ENCODE measurements around the gene KYAT1.

The KYAT1 gene

DNA sequence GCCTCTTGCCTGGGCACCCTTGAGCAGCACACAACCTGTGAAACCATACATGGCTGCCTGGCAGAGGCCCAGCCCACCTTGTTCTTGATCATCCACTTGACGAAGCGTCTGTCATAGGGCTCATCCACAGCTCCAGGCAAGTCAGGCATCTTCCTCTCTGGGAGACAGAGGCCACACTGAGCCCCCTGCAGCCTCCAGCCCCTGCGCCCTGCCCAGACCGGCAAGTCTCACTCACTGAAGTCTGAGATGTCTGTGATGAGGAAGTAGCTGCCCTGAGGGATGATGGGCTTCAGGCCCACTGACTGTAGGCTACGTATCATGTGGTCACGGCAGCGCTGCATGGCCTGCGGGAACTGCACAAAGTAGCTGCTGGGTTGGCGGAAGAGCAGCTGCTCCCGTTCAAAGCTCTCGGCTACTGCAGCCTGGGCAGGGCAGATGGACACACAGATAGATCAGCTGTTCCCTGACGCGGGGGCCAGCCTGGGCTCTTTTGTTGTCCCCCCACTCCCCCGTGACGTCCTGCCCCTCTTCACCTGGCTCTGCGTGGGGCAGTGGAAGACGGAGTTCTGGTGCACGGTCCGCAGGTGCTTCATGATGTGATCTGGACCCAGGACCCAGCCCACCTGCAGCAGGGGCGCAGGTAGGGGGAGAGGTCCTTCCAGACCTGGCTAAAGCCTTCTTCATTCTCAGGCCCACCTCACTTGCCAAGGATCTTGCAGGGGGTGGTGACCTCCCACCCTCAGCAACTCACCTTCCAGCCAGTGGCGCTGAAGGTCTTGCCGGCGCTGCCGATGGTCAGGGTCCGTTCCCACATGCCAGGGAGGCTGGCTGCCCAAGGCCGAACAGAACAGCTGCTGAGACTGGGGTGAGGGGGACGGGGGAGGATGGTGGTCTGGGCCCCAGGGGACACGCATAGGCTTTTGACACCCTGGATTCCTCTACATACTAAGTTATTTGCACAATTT, 46.2 kb downstream of the KYAT1 start:
- no peak for DNase-seq

- no peak for DNase-seq
Measured at GRCh38 chr9:128833696-128834095, 48.1 kb downstream of the KYAT1 start.

DNA sequence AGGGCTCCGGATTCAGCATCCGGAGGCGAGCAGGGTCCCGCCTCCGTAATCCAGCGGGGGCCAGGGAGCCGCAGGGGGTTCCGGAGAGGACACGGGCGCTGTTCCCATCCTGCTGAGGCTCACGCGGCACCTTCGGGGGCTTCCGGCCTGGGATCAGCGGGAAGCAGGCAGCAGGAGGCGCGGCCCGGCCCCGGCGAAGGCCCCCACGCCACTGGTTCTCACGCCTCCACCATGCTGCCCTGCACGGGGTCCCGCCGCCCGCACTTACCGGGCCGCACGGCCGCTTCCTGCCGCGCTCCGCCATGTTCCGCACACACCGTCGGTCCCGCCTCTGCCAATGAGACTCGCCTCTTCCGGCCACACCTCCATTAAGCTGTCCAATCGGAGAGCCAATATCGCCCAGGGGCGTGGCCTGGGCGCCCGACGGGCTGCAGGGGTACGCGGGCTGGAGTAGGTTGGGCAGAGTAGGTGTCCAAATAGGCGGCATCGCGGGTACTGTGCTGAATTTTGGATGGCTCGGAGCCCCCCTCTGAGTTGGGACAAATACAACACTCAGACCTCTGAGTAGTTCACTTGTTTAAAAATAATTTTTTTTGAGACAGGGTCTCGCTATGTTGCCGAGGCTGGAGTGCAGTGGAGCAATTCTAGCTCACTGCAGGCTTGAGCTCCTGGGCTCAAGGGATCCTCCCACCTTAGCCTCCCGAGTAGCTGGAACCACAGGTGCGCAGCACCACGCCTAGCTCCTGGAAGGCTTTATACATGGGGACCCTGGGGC, 52.1 kb downstream of the KYAT1 start, which contains the start of gene SPOUT1:
Gene SPOUT1 (minus strand): TSS at position 318 of the 775 bp plus-strand sequence. CDS start 14 bp downstream, at position 304.
- DNase-seq, result peak; percentile 97

DNA sequence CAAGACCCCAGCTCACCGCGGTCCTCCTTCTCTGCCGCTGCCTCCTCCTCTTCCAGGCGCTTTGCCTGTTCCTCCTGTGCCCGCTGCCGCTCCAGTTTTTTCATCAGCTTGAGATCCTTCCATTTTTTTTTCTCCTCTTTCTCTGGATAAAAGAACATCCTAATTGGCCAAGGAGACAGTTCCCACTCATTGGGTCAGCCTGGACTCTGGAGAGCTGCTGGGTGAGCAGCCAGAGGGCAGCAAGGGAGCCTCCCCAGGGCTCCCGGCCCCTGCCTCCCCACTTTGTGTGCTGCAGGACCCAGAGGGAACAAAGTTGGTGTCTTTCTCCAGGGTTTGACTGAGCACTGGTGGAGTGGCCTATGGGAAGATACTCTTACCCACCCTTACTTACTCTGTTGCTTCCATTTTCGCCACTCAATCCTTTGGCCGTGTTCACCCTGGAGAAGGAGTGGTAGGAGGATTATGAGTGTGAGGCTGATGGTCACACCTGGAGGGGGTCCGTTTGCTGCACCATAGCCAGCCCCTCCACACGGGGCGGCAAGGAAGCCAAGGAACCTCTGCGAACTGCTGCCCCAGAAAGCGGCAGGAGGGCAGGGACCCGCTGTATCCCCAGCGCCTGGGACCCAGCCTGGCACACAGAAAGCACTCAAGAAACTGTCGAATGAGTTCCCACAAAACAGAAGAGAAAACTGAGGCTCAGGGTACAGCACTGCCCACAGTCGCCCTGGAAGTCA, 52.9 kb downstream of the KYAT1 start:
- no peak for DNase-seq

GRCh38 chr9:128828267-128828666, 53.5 kb downstream of the KYAT1 start:
- no peak for DNase-seq

- no peak for DNase-seq
Measured at GRCh38 chr9:128825923-128826700, 55.6 kb downstream of the KYAT1 start.

GRCh38 chr9:128824911-128825310, 56.8 kb downstream of the KYAT1 start:
- no peak for DNase-seq

DNA sequence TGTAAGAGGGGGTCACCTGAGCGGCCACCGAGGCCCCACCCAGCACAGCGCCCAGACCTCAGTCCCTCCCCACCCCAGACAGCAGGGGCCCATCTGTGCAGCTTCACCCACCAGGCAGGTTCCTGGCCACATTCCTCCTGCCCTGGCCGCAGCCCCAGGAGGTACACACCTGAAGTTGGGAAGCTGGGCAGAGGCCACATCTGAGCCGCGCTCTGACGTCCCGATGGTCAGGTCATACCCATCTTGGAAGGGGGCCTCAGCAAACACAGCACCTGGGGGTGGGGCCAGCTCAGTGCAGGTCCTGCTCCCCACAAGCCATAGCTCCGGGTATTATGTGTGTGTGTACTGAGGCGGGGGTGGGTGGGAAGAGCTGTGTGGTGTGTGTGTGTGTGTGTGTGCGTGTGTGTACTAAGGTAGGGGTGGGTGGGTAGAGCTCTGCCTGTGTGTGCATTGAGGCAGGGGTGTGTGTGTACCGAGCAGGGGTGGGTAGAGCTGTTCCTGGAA, 57.8 kb downstream of the KYAT1 start:
- DNase-seq, result no peak

GRCh38 chr9:128823362-128823902, 58.3 kb downstream of the KYAT1 start:
- no peak for DNase-seq

GRCh38 chr9:128822407-128823042, 59.2 kb downstream of the KYAT1 start:
- no peak for DNase-seq

- DNase-seq, result no peak
Measured at GRCh38 chr9:128821584-128822406, 60.0 kb downstream of the KYAT1 start.

- no peak for DNase-seq
Measured at GRCh38 chr9:128820665-128821583, 60.8 kb downstream of the KYAT1 start.

DNA sequence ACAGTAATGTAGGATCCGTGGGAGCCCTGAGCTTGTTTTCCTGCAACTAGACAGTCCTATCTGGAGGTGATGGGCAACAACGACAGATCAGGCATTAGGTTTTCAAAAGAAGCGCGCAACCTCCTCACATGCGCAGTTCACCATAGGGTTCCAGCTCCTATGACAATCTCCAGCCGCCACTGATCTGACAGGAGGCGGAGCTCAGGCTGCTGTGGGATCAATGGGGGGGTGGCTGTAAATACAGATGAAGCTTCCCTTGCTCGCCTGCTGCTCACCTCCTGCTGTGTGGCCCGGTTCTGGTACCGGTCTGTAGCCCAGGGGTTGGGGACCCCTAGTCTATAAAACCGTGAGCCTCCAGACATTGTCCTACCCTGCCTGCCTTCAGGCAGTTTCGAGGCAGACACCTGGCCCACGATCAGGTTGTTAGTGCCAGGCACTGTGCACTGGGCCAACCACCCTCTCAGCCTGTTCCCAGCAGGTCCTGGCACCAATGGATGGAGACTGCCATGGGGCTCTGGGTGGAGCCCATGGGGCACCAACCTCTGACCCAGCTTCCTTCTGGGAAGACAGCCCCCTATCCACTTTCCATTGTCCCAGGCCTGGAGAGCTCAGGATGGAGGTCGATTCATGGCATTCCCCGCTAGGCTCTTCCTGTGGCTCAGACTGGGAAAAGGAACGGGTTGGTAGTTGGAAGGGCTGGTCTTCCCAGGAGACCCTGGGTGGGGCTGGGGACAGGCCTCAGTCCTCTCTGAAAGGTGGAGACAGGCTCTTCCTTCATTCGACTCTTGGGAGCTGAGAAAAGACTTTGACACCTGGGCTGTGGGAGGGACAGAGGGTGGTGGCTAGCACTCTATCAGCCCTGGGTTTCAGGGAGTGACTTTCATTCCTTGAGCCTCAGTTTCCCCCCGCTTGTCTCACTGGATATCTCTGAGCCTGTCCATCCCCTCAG, 61.8 kb downstream of the KYAT1 start:
- DNase-seq, result no peak

DNA sequence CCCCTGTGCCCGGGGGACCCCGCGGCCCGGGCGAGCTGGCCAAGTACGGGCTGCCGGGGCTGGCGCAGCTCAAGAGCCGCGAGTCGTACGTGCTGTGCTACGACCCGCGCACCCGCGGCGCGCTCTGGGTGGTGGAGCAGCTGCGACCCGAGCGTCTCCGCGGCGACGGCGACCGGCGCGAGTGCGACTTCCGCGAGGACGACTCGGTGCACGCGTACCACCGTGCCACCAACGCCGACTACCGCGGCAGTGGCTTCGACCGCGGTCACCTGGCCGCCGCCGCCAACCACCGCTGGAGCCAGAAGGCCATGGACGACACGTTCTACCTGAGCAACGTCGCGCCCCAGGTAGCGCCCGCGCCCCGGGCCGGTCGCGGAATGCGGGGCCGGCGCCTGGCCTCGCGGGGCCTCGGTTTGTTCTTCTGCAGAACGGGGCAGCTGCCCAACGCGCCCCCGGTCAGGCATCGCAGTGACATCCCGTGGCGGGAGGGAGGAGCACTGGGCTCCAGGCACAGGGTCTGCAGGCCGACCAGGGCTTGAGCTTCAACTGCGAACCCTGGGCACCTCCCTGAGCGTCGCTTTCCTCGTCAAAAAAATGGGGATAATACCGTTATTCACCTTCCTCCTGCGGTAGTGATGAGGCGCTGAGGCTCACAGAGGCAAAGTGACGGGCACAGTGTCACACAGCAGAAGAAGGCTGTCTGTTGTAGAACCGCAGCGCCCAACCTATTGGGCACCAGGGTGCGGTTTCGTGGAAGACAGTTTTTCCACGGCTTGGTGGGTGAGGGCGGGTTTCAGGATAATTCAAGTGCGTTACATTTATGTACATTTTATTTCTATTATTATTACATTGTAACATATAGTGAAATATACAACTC, 62.7 kb downstream of the KYAT1 start:
- no peak for DNase-seq

- peak; percentile 93 for DNase-seq
Measured at GRCh38 chr9:128818099-128818838, 63.5 kb downstream of the KYAT1 start, which contains the start of gene ENDOG. TSS of gene ENDOG (plus strand) at chr9:128818500. CDS start at chr9:128818685, 185 bp downstream.

DNA sequence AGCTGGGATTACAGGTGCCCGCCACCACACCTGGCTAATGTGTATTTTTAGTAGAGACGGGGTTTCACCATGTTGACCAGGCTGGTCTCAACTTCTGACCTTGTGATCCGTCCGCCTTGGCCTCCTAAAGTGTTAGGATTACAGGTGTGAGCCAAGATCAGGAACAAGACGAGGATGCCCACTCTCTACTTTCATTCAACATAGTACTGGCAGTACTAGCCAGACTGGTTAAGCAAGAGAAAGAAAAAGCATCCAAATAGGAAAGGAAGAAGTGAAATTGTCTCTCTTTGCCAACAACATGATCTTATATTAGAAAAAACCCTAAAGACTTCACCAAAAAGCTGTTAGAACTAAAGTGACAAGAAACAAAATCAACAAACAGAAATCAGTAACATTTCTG, 70.9 kb downstream of the KYAT1 start:
- DNase-seq, result no peak

All from KG1 (cell line).